ENCODE data around the gene FAAP20.

GRCh38 chr1:2175681-2176454 lies 18.7 kb downstream of the FAAP20 start:
- TF ChIP-seq CTCF (IDR thresholded peaks at IDR 0.05; ENCODE audit: low read length) (no peak), EZH2 (optimal IDR thresholded peaks at IDR 0.05; ENCODE audit: low read depth, low read length) (no peak), EZH2phosphoT487 (IDR thresholded peaks at IDR 0.05; ENCODE audit: low read length) (no peak)
